Hematopoietic multipotent progenitor cell (in vitro differentiated cells): ENCODE measurements around the gene DNAAF5. TPM values are rescaled to one million over a fixed set of nuclear protein-coding genes. Genes with fewer than 3 reads are reported as not detected.
"Not testable (repeated sequence)": the region's sequence is repeated elsewhere in the genome, so short reads cannot be mapped to it uniquely, and the experiment has no call there.

Source experiments
- DNase-seq, 3 donors: peaks; one replicate each; pipeline ENCODE4 v3.0.0-alpha.2; 2011 to 2015; ENCODE audit warnings: low read depth in 2 of 3, low spot score in 2 of 3
- total RNA-seq: library from RNA; depleted of rRNA; stranded (reverse); fragments of >200 nt; gene quantifications from one replicate; pipeline ENCODE4 v1.2.3, GENCODE V29; 2012

The DNAAF5 gene
- total RNA-seq, 1 donor: 46.0 TPM

DNA sequence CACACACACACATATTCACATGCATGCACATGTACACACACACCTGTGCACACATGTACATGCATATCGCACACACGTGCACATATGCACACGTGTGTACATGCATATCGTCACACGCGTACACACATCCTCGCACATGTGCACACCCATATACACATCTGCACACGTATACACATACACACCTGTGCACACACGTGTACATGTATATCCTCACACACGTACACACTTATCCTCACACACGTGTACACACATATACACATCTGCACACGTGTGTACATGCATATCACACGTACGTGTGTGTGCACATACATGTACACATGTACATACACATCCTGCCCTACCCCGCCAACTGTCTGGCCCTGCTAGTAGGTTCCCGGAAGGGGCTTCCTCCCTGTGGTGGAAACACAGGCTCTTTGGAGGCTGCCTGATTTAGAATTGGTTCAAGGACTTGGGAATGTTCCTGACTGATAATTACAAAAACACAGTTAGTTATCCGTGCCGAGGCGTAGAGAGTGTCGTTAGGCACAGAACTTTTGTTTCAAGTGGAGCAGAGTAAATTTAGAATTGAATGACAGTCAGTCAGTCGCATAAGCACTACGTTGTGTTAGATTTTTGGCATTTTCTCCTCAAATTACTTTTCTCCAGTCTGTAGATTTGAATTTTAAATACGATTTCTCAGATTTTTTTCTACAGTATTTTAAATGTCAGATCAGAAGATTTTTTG, 19.1 kb downstream of the DNAAF5 start:
- DNase-seq: no peak

DNA sequence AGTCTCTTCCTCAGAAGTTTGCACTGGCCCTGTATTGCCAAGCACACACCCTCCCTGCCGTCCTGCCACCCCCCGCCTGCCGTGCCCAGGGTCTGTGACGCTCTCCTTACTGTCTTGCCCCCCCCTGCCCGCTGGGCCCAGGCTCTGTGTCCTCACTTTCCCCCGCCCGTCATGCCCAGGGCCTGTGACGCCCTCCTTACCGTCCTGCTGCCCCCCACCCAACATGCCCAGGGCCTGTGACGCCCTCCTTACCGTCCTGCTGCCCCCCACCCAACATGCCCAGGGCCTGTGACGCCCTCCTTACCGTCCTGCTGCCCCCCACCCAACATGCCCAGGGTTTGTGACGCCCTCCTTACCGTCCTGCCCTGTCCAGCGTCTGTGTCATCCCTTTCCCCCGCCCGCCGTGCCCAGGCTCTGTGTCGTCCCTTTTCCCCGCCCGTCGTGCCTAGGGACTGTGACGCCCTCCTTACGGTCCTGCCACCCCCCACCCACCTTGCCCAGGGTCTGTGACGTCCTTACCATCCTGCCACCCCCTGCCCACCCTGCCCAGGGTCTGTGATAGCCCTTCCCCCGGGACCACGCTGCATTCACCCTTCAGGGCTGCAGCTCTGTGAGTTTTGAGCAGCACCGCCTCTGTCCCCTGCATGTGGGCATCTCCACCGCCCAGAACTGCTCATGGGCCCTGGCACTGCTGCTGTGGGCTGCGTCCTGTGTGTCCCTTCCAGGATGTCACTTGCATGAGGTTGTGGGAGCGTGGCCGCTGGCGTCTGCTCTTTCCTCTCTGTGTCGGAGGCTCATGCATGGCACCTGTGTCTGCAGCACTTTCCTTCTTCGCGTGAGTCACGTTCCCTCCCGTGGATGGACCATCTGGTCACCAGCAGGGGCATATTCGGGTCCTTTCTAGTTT, 19.9 kb downstream of the DNAAF5 start:
- DNase-seq: no peak

DNA sequence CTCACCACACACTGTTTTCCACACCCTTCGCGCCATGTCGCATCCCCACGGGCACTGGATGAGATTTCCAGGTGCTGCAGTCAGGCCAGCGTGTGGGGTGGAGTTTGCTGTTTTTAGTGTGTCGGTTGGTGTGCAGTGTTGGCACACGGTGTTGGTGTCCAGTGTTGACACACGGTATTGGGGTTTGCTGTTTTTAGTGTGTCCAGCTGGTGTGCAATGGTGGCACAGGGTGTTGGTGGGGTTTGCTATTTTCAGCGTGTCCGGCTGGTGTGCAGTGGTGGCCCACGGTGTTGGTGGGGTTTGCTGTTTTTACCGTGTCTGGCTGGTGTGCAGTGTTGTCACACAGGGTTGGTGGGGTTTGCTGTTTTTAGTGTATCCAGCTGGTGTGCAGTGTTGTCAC, 20.7 kb downstream of the DNAAF5 start:
- DNase-seq: no peak

DNA sequence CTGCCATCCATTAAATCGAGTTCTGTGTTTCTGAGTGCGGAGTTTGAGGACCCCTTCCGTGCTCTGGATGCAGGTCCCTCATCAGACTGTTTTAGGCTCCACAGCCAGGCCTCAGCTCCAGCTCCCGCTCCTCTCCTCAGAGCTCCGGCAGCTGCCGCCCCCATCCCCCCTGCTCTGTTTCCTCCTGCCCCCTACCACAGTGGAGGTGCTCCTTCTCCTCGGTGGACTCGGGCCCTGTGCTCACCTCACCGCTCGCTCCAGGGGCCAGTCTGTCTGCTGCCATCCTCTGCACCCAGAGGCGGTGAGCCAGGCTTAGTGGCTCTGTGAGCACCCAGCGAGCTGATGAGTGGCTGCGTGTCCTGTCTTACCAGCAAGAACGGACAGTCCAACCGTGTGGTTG, 21.9 kb downstream of the DNAAF5 start:
- DNase-seq: no peak

DNA sequence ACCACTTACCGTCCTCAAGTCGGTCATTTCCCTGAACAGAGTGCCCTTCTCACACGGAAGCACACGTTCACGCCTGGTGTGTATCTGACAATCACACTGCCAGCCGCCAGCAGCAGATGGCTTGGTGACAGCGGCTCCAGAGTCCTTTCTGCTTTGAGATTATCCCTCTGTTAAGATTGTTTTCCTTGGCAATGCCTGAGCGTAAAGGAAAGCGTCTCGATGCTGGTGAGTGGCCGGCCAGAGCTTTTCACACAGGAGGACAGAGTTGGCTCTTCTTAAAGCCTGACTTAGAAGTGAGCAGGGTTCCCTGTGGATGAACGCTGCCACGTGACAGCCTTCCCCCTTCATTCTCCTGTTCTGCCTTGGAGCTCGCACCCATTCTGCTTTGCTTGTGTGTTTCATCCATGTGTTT, 22.6 kb downstream of the DNAAF5 start:
- no peak for DNase-seq

DNA sequence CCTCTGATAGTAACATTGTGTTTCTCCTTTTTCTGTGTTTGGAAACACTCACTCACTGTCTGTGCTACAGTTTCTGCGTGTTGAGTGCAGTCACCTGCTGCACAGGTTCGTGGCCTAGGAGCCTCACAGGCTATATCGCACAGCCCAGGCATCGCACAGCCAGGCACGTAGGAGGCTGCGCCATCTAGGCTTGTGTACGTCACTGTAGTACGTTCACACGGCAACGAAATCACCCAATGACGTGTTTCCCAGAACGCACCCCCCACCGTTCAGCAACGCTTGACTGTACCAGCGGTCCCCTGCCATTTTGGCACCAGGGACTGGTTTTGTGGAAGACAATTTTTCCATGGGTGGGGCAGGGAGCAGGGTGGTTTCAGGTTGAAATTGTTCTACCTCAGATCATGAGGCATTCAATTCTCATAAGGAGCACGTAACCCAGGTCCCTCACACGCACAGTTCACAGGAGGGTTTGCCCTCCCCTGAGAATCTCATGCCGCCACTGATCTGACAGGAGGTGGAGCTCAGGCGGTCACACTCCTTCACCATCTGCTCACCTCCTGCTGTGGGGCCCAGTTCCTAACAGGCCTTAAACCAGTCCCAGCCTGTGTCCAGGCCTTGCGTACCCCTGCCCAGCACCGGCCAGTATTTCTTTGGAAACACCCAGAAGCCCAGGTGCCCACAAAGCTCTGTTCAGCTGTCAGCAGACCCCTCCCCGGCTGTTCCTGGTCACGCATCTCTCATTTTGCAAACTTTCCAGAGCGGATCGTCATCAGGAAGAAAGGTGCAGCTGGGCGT, 23.8 kb downstream of the DNAAF5 start:
- DNase-seq: no peak

DNA sequence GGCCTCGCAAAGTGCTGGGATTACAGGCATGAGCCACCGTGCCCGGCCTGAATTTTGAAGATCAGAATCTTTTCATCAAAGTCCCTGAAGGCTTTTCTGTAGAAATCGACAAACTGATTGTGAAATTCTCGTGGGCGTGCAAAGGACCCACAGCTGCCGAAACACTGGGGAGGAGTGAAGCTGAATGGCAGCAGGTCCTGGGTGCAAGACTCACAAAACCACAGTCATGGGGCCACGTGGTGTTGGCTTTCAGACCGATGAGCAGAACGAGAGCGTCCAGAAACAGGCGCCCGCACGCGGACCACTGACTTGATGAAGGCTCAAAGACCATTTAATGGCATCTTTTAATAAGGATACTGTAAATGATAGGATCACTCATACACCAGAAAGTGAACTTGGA, 25.3 kb downstream of the DNAAF5 start:
- no peak for DNase-seq

DNA sequence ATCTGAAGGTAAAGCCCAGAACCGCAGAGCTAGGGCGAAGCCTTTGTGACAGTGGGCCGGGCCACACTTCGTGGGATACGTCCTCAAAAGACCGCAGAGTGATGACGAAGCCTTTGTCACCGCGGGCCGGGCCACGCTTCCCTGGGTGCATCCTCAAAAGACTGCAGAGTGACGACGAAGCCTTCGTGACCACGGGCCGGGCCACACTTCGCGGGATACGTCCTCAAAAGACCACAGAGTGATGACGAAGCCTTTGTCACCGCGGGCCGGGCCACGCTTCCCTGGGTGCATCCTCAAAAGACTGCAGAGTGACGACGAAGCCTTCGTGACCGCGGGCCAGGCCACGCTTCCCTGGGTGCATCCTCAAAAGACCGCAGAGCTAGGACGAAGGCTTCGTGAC, 25.8 kb downstream of the DNAAF5 start:
- DNase-seq: not testable (repeated sequence)

DNA sequence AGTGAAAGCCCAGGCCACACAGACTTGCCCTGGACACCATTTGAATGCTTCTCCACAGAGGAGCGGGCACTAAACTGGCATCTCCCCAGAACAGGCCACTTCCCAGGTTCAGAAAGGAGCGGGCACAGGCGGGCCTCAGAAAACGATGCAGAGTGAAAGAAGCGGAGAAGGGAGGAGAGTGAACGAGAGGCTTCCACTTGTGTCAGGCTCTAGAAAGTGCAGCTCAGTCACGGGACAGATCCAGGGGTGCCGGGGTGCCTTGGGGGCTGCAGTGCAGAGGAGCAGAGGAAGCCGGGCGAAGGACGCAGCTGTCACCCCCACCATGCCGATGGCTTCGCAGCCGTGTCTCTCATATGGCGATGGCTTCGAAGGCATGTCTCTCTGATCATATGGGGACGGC, 26.7 kb downstream of the DNAAF5 start:
- no peak for DNase-seq

DNA sequence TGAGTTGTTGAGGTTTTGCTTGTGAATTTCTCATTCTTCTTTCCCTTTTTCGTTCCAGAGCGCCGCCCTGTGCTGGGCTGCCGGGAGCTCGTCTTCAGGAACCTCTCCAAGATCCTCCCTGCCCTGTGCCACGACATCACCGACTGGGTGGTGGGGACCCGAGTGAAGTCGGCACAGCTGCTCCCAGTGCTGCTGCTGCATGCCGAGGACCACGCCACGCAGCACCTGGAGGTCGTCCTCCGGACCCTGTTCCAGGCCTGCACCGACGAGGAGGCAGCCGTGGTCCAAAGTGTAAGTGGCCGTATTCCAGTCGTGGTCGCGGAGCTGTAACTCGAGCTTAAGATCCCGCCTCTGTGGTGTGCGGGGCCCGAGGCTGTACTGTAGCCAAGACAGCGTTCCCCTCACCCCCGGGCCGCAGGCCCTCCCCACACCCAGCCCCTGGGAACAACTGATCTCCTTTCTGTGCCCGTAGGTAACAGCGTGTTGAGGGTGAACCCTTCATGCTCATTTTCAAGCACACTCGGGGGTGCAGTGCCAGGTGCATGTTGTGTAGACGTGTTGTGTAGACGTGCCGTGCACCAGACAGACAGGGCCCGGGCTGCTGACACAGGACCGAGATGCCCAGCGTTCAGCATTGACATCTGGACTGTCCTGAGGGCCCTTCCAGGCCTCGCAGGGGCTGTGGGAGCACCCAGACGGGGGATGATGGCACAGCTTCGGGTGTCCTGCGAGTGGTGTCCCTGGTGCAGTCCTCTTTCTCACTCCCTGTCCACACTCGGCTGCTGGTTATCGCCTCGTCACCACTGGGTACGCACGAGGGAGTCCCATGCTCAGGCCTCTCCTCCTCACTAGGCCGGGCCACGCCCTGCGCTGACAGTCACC, 28.3 kb downstream of the DNAAF5 start:
- no peak for DNase-seq

DNA sequence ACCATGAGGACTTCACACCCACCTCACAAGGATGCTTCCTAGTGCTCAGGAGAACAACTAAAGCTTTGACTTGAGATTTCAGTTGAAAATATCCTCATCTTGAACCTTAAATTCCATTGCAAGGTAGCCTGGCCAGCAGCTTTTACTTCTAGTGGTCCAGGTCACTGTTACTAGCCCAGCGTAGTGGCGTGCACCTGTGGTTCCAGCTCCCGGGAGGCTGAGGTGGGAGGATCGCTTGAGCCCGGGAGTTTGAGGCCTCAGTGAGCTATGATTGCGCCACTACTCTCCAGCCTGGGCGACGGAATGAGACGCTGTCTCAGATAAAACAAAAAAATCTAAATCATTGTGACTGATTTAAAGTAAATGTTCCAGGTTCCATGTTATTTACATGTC, 28.9 kb downstream of the DNAAF5 start:
- DNase-seq: no peak

DNA sequence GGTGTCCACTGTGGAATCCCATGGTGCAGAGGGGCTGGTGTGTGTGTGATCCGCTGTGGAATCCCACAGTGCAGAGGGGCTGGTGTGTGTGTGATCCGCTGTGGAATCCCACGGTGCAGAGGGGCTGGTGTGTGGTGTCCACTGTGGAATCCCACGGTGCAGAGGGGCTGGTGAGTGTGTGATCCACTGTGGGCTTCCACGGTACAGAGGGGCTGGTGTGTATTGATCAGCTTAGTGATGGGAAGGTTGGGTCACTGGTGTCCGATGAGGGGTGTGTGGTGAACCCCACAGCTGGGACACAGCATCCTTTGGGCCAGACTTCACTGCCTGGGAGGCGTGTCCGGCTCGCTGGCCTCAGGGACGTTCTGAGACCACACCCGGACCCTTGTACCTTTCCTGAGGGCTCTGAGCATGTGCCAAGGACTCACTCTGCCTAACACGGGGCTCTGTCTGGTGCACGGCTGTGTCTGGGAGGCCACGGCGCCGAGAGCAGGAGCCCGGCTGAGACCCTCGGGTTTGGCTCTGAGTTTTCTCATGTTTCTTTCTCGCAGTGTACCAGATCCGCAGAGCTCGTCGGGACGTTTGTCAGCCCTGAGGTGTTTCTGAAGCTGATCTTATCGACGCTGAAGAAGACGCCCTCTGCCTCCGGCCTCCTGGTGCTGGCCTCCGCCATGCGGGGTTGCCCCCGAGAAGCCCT, 29.9 kb downstream of the DNAAF5 start:
- DNase-seq: no peak

DNA sequence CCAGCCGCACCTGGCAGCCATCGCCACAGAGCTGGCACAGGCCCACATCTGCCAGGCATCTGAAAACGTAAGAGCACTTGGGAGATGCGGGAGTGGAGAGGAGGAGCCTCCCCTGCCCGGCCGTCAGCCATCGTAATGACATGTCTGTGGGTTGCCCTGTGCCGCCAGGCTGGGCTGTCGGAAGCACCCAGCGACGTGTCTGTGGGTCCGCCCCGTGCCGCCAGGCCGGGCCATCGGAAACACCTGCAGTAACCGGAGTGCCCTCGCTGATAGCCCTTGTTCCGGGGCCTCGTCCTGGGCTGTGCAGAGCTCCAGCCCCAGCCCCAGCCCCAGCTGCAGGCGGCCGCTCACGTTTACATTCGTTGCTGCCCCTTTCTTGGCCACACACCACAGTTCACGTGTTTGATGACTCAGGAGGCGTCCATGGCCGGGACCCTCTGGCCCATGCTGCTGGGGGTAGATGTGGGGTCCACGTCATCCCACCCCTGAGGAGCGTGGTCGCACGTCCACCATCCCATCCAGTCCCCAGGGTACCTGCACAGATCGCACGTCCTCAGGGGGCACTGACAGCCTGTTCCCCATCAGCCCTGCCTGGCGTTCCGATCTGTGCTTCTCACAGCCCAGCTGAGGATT, 30.5 kb downstream of the DNAAF5 start:
- no peak for DNase-seq

DNA sequence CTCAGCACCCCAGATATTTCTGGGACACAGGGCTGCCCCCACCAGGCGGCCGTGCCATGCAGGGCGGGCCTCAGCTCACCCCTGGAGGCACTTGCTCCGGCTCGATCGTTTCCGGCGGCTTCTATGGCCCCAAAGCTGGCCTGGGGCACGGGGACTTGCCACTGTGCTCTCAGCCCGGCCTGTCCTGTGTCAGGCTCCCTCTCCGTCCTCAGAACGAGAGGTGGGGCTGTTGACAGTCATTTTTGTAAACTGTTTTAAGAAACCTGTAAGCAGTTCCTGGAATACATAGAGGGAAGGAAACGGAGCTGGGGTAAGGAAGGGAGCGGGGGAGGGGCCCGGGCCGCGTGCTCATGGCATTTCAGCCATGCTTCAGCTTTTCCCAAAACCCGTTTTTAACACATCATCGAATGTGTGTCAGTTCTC, 31.3 kb downstream of the DNAAF5 start:
- DNase-seq: no peak

DNA sequence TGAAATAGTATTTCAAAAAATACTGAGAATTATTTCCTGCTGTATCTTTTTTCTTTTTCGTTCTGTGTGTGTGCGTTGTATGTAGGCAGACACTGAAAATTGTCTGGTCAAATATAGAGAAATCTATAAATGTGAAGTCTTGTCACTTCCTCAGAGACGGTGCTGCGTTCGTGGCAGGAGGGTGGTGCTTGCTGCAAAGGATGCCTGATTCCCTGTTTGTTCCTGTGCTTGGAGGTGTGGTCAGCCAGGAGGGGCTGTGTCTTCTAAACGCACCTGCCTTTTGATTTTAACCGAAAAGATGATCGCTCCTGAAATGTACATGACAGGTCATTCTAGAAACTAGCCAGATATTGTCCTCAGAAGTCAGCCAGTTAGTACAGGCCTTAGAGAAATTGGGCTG, 33.1 kb downstream of the DNAAF5 start:
- no peak for DNase-seq

DNA sequence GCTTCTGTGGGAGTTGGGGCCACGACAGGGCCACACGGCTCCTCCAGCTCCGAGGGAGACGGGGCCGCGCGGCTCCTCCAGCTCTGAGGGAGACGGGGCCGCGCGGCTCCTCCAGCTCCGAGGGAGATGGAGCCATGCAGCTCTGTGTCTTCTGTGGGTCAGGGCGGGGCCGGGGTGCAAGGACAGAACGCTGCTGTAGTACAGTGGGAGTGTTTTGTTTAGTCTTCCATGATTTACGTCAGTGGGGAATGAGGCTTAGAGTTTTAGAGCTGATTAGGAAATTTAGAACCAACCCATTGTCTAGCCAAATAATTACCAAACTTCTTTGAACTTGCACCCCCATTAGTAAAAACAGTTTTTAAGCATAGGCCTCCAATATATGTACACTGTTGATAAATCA, 33.5 kb downstream of the DNAAF5 start:
- DNase-seq: no peak

DNA sequence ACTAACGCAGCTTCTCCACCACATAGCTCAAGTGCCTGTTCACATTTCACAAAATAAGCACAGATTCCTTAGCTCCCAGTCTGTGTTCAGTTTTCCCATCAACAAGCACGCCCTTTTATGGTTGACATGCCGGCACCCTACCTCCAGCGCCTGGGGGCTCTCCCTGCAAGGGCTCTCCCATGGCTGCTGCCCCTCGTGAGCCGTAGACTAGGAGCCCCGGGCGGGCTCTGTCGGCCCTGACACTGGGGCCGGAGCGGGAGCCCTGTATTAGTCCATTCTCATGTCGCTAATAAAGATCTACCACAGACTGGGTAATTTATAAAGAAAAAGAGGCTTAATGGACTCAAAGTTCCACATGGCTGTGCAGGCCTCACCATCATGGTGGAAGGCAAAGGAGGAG, 34.6 kb downstream of the DNAAF5 start:
- DNase-seq: no peak

DNA sequence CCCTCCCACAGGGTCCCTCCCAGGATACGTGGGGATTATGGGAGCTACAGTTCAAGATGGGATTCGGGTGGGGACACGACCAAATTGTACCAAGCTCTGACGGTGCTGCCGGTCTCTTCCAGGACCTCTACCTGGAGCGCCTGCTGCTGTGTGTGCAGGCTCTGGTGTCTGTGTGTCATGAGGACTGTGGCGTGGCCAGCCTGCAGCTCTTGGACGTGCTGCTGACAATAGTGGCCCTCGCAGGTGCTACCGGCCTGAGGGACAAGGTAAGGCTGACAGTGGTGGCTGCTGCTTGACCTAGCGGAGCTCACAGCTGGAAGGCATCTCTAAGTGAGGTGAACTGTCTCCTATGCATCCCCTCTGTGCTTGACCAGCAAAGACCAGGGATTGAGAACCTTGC, 35.1 kb downstream of the DNAAF5 start:
- no peak for DNase-seq

DNA sequence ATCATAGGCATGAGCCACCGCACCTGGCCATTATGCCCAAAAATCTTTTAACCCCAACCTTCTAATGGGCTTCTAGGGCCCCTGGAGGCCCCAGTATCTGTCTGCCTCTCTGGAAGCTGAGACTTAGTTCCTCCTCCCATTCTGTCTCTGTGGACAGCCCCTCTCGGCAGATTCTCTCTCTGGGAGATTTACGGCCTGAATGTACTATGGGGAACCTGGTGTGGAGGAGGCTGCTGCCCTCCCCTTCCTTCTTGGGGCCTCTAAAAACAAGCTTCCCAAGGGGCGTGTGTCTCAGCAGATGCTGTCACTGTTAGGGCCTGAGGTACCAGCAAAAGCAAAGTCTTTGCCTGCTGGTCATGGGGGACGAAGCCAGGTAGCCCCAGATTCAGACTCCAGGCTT, 36.4 kb downstream of the DNAAF5 start:
- DNase-seq: no peak
